HepG2 (cell line): ENCODE measurements around the gene EIF2S2.

ENCODE experiments used
- CCAR2 ChIP-seq: fragments of 200-400 bp; formaldehyde crosslinking; optimal IDR thresholded peaks from 2 replicates; pipeline ENCODE3; 2018; ENCODE audit warnings: low read depth, mild to moderate bottlenecking, low read length, moderate library complexity
- FOXM1 ChIP-seq: sonication (generic); formaldehyde crosslinking; IDR thresholded peaks from 2 replicates; pipeline ENCODE4 v1.5.0; 2020; ENCODE audit warnings: missing genetic modification reagents
- POLR2AphosphoS5 ChIP-seq: IDR thresholded peaks from 2 replicates; pipeline ENCODE4 v1.6.1; 2012; ENCODE audit warnings: low read depth, low read length
- RFX5 ChIP-seq: IDR thresholded peaks from 2 replicates; pipeline ENCODE4 v1.6.1; 2011; ENCODE audit warnings: low read depth, low read length, improper control_type of control experiment
- RNF2 ChIP-seq: fragments of 450-650 bp; conservative IDR thresholded peaks from 2 replicates; pipeline ENCODE4 v1.6.1; 2016; ENCODE audit warnings: low read depth
- SMC3 ChIP-seq: IDR thresholded peaks from 2 replicates; pipeline ENCODE4 v1.6.1; 2011; ENCODE audit warnings: low read length, improper control_type of control experiment
- ZNF180 ChIP-seq: sonication (generic); formaldehyde crosslinking; IDR thresholded peaks from 2 replicates; pipeline ENCODE4 v1.4.0; 2020; ENCODE audit warnings: low read depth, missing genetic modification reagents, borderline replicate concordance
- TF ChIP-seq, protein P1 (sequence below): sonication (generic); formaldehyde crosslinking; IDR thresholded peaks from 2 replicates; pipeline ENCODE4 v1.4.0; 2020; ENCODE audit warnings: missing genetic modification reagents
- TF ChIP-seq, protein P2 (sequence below): sonication (generic); formaldehyde crosslinking; IDR thresholded peaks from 2 replicates; pipeline ENCODE4 v1.5.0; 2020; ENCODE audit warnings: mild to moderate bottlenecking, missing genetic modification reagents, moderate library complexity

DNA sequence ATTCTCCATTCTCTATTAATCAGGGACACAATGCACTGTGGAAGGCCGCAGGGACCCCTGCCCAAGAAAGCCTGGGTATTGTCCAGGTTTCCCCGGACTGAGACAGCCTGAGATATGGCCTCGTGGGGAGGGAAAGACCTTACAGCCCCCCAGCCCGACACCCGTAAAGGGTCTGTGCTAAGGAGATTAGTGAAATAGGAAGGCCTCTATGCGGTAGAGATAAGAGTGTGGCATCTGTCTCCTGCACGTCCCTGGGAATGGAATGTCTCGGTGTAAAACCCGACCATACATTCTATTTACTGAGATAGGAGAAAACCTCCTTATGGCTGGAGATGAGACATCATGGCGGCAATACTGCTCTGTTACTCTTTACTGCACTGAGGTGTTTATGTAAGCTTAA is 15.7 kb upstream of the EIF2S2 start:
- no peak for TF ChIP-seq POLR2AphosphoS5
- TF ChIP-seq, protein P1, sequence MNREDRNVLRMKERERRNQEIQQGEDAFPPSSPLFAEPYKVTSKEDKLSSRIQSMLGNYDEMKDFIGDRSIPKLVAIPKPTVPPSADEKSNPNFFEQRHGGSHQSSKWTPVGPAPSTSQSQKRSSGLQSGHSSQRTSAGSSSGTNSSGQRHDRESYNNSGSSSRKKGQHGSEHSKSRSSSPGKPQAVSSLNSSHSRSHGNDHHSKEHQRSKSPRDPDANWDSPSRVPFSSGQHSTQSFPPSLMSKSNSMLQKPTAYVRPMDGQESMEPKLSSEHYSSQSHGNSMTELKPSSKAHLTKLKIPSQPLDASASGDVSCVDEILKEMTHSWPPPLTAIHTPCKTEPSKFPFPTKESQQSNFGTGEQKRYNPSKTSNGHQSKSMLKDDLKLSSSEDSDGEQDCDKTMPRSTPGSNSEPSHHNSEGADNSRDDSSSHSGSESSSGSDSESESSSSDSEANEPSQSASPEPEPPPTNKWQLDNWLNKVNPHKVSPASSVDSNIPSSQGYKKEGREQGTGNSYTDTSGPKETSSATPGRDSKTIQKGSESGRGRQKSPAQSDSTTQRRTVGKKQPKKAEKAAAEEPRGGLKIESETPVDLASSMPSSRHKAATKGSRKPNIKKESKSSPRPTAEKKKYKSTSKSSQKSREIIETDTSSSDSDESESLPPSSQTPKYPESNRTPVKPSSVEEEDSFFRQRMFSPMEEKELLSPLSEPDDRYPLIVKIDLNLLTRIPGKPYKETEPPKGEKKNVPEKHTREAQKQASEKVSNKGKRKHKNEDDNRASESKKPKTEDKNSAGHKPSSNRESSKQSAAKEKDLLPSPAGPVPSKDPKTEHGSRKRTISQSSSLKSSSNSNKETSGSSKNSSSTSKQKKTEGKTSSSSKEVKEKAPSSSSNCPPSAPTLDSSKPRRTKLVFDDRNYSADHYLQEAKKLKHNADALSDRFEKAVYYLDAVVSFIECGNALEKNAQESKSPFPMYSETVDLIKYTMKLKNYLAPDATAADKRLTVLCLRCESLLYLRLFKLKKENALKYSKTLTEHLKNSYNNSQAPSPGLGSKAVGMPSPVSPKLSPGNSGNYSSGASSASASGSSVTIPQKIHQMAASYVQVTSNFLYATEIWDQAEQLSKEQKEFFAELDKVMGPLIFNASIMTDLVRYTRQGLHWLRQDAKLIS (CRISPR knock-in tag) = no peak
- TF ChIP-seq, protein P2, sequence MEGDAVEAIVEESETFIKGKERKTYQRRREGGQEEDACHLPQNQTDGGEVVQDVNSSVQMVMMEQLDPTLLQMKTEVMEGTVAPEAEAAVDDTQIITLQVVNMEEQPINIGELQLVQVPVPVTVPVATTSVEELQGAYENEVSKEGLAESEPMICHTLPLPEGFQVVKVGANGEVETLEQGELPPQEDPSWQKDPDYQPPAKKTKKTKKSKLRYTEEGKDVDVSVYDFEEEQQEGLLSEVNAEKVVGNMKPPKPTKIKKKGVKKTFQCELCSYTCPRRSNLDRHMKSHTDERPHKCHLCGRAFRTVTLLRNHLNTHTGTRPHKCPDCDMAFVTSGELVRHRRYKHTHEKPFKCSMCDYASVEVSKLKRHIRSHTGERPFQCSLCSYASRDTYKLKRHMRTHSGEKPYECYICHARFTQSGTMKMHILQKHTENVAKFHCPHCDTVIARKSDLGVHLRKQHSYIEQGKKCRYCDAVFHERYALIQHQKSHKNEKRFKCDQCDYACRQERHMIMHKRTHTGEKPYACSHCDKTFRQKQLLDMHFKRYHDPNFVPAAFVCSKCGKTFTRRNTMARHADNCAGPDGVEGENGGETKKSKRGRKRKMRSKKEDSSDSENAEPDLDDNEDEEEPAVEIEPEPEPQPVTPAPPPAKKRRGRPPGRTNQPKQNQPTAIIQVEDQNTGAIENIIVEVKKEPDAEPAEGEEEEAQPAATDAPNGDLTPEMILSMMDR (CRISPR knock-in tag) = no peak
- no peak for TF ChIP-seq RFX5
- TF ChIP-seq FOXM1 = no peak
- TF ChIP-seq ZNF180 (CRISPR knock-in tag) = no peak
- no peak for TF ChIP-seq CCAR2
- TF ChIP-seq RNF2 = no peak
- no peak for TF ChIP-seq SMC3
